ENCODE data around the gene CPA1. TPM values are rescaled to one million over a fixed set of nuclear protein-coding genes. Genes with fewer than 3 reads are reported as not detected.

CPA1 gene
- total RNA-seq, 2 donors from 2014 or later, result not detected

DNA sequence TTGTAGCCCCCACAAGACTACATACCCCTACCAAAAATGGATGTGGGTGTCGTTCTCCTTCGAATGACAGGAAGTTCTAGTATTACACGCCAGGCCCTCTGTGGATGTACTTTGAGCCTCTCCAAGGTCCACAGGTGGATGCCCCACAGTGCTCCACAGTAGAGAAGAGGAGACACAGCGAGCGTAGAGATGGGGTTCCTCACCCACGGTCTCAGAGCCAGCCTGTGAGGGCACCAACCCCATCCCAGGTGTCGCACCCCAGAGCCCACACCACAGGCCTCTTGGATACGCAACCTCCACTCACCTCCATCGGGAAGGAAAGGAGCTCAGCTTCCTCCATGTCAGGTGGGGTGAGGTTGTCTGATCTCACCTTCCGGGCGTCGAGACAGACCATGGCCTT lies 33.4 kb upstream of the CPA1 start:
- H3K36me3 Mint-ChIP-seq (ENCODE audit: insufficient read depth in 2 of 2), result no peaks in the 10 kb centered on the region
- H3K4me1 Mint-ChIP-seq (ENCODE audit: low read depth), result peaks cover 13% of the 10 kb centered on the region
- ATAC-seq (replicated peaks in 1 of 2) (no peak), DNase-seq (no peak)
- no peaks in the 10 kb centered on the region for H3K27me3 Mint-ChIP-seq (ENCODE audit: low read depth)
- H3K4me3 Mint-ChIP-seq, result no peak overlapping the region
- H3K9me3 Mint-ChIP-seq, result no peaks in the 10 kb centered on the region
- H3K27ac Mint-ChIP-seq, result no peak overlapping the region

DNA sequence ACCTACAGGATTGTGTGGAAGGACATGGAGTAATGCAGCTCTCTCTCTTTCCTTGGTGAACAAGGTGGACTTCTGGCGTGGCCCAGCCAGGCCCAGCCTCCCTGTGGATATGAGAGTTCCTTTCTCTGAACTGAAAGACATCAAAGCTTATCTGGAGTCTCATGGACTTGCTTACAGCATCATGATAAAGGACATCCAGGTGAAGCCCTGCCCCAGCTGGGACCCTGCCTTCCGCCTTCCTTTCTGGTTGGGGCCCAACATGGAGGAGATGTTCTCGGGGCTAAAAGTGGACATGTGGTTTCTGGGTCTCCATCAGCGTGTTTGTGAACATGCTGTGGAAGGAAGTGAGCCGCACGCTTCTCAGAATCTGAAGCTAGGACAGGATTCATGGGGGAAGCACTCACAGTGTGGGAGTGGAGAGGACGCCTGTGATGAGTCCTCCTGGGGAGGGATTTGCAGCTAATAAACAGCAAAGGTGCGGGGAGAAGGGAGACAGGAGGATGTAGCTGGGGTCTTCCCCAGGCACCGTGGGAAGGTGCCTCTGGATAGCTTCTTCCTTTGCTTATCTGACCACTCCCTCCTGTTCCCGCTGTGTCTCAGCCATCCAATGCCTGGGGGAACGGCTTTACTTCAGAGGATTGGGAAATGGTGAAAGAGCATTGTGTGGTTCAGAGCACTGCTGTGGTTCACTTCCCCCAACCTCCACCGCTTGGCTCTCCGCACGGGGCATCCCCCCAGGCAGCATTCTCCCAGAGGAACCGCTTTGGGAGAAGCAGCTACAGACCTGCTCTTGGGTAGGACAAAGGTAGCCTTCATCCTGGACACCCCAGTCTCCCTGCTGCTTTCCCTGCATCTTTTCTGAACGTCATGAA lies 30.1 kb upstream of the CPA1 start:
- peaks cover 24% of the 10 kb centered on the region for H3K4me1 Mint-ChIP-seq (ENCODE audit: low read depth)
- H3K27me3 Mint-ChIP-seq (ENCODE audit: low read depth), result peaks cover 8% of the 10 kb centered on the region
- no peak overlapping the region for H3K27ac Mint-ChIP-seq
- H3K4me3 Mint-ChIP-seq, result peak overlapping the region in 1 of 2 donors; percentile 12
- no peaks in the 10 kb centered on the region for H3K9me3 Mint-ChIP-seq
- peak in 1 of 2 donors; percentile 44 for ATAC-seq (replicated peaks in 1 of 2)
- H3K36me3 Mint-ChIP-seq (ENCODE audit: insufficient read depth in 2 of 2), result no peaks in the 10 kb centered on the region
- DNase-seq, result no peak

DNA sequence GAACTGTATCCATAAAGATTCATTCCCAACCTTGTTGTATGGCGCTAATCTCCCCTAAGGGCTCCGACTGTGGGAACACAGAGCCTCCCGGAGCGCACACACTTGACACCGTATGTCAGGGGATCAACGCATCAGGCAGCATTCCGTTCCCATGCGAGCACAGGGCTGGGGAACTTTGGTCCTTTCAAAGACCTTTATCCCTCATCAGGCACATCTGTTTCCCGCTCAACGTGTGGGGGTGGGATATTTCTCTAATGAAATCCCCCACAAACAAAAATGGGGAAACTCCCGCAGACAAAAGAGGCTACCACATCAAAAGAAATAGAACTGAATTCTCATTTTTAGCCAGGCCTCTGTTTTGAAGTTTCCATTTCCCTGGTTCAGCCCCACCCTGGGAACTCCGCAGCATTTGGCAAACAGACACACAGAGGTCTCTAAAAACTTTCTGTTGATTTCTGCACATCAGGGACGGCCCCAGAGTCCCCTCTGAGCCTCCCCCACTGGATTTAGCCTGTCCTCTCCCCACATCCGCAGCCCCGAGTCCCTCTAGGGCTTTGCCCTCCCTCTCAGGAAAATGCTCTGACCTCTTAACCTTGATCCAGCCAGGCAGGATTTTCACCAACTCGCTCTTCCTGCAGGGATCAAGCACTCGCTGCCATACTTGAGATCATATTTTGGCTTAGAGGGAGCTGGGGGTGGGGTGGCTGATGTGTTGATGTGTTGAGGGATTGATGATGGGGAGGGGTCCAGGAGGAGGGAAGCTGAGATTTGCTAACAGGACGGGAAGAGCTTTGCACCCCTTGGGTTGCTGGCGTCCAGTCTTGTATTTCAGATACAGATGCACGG lies 29.1 kb upstream of the CPA1 start:
- H3K36me3 Mint-ChIP-seq (ENCODE audit: insufficient read depth in 2 of 2), result no peaks in the 10 kb centered on the region
- no peak for DNase-seq
- H3K27ac Mint-ChIP-seq, result no peak overlapping the region
- peak; percentile 13 to 35 for ATAC-seq (replicated peaks in 1 of 2)
- H3K27me3 Mint-ChIP-seq (ENCODE audit: low read depth), result peaks cover 8% of the 10 kb centered on the region
- H3K4me3 Mint-ChIP-seq, result peak overlapping the region in 1 of 2 donors; percentile 12
- H3K4me1 Mint-ChIP-seq (ENCODE audit: low read depth), result peaks cover 24% of the 10 kb centered on the region
- H3K9me3 Mint-ChIP-seq, result no peaks in the 10 kb centered on the region

DNA sequence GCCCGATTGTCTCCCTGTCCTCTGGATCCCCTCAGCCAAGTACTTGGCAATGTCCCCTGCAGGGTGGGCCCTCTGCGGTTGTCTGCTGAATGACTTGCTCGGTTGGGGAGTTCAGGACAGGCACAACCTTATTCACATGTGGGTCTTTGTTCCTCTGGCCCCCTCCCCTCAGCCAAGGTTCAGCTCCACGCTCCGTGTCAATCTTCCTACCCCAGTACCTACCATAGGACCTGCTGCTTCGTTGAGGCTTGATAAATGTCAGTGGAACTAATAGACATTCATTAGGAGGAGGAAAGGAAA lies 28.6 kb upstream of the CPA1 start:
- Mint-ChIP-seq H3K27me3 (ENCODE audit: low read depth) (peaks cover 8% of the 10 kb centered on the region), H3K9me3 (no peaks in the 10 kb centered on the region), H3K27ac (no peak overlapping the region), H3K4me1 (ENCODE audit: low read depth) (peaks cover 24% of the 10 kb centered on the region), H3K36me3 (ENCODE audit: insufficient read depth in 2 of 2) (no peaks in the 10 kb centered on the region), H3K4me3 (no peak overlapping the region)
- no peak for DNase-seq
- ATAC-seq (replicated peaks in 1 of 2), result no peak

DNA sequence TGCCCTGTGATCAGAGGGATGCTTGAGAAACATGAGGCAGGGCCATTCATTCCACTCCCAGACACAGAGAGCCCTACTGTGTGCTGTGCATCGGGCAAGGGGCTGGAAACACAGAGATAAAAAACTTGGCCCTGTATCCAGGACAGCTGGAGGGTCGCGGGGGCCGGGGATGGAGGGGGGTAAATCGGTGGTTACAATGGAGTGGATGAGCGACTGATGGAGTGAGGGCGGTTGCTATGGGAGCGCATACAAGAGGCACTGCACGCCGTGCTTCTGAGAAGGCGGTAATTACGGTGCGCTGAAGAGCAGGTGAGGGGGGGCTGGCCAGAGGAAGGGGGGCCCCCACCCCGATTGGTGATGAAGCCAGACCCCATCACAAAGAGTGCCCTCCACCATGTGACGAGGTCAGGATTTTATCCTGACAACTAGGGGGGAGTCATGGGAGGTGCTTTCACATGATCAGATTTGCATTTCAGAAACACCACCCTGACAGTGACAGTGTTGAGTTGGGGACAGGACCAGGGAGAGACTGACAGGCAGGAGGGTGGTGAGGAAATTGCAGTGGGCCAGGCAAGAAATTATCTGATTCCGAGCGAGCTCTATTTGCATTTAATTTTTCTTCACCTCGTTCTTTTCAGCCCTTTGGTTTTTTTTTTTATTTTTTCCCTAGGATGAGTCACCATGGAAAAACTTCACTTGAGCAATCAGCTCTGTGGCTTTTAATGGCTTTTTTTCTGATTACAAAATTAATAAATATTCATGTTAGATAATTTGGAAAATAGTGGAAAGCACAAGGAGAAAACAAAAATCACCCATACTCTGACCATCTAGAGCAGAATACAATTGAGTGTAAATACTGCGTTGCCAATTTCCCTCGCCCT lies 27.9 kb upstream of the CPA1 start:
- Mint-ChIP-seq H3K4me3 (no peak overlapping the region), H3K36me3 (ENCODE audit: insufficient read depth in 2 of 2) (no peaks in the 10 kb centered on the region), H3K27me3 (ENCODE audit: low read depth) (peaks cover 8% of the 10 kb centered on the region)

DNA sequence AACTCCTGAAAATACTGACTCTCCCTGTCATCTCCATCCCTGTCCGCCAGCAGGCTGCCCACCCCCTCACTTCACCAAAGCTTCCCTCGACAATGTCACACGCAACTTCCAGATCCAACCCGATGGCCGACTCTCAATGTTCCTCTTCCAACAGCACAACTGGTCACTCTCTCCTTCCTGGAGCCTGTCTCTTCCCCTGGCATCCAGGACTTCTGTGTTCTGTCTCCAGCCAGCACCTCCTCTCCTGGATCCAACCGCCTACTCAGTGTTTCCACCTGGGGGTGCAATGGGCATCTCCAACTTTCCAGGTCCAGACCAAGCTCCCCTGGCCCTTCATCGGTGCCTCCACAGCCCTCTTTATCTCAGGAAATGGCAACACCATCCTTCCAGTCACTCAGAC lies 27.1 kb upstream of the CPA1 start:
- H3K27ac Mint-ChIP-seq, result no peak overlapping the region
- no peak for ATAC-seq (replicated peaks in 1 of 2)

More for the DNA sequence above, 27.9 kb upstream of the CPA1 start:
- Mint-ChIP-seq H3K9me3 (no peaks in the 10 kb centered on the region), H3K4me1 (ENCODE audit: low read depth) (peaks cover 24% of the 10 kb centered on the region), H3K27ac (no peak overlapping the region)
- ATAC-seq (replicated peaks in 1 of 2) (no peak), DNase-seq (no peak)

DNA sequence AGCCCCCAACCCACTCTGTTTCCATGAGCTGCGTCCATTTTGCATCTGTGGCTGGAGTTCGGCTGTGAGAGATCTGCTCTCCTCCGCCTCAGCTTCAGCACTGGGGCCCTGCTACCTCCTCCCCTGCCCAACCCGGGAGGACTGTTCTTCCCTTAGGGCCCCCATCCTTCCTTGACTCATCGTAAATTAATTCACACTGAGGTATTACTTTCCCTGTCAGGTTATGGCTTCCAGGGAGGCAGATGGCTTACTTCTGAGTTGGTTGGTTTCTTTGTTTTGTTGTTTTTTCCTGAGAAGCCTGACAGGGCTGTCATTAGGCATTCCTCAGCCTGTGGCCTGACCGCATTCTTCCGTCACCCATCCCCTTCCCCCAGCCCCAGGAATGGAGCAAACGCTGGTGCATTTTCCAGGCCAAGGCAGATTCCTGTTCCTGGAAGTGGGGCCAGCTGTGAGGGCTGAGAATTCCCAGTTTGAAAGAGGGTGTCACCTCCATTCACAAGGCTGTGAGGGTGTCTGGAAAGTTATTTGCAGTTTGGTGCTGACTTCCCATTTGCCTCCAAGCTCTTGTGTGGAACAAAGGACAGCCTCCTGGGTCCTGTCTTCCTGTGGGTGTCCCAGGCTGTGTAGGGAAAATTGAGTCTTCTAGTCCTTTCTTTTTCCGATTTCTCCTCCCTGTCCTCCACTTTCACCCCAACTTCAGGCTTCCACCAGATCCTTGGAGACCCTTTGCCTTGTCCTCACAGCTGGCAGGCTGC lies 24.0 kb upstream of the CPA1 start:
- H3K27me3 Mint-ChIP-seq (ENCODE audit: low read depth), result peaks cover 8% of the 10 kb centered on the region
- peaks cover 6 to 11% of the 10 kb centered on the region in 2 donors for H3K36me3 Mint-ChIP-seq (ENCODE audit: insufficient read depth in 2 of 2)
- no peak overlapping the region for H3K4me3 Mint-ChIP-seq
- peaks cover 9 to 10% of the 10 kb centered on the region in 2 donors for H3K9me3 Mint-ChIP-seq
- peaks cover 17% of the 10 kb centered on the region for H3K4me1 Mint-ChIP-seq (ENCODE audit: low read depth)
- ATAC-seq (replicated peaks in 1 of 2), result no peak
- no peak overlapping the region for H3K27ac Mint-ChIP-seq
- no peak for DNase-seq

More for the DNA sequence above, 27.1 kb upstream of the CPA1 start:
- peaks cover 24% of the 10 kb centered on the region for H3K4me1 Mint-ChIP-seq (ENCODE audit: low read depth)
- no peak for DNase-seq
- peaks cover 0 to under 1% of the 10 kb centered on the region in 2 donors for H3K36me3 Mint-ChIP-seq (ENCODE audit: insufficient read depth in 2 of 2)
- H3K4me3 Mint-ChIP-seq, result no peak overlapping the region
- H3K27me3 Mint-ChIP-seq (ENCODE audit: low read depth), result peaks cover 8% of the 10 kb centered on the region
- no peaks in the 10 kb centered on the region for H3K9me3 Mint-ChIP-seq

DNA sequence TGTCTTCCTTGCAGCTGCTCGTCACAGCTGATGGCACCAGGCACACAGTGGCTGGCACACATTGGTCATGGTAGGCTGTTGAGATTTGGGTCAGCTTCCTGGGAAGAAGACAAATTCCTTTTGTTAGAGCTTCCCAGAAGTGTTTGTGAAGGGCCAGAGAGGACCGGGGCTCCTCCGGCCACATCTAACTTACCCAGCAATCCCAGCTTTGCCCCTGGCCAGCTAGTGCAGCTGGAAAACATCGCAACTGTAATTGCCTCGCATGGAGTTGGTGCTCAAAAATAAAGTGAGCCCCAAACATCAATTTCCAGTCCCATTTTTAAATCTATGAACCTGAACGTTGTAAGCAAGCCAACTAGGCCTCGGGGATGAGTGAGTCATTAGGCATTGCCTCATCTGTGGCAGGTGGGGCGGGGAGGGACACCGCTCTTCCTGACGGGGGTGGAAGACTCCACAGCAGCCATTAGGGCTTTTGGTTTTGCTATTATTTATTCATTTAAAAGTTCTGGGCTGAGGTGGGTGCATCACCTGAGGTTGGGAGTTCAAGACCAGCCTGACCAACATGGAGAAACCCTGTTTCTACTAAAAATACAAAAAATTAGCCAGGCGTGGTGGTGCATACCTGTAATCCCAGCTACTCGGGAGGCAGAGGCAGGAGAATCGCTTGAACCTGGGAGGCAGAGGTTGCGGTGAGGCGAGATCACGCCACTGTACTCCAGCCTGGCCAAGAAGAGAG lies 23.2 kb upstream of the CPA1 start:
- peaks cover 8% of the 10 kb centered on the region for H3K27me3 Mint-ChIP-seq (ENCODE audit: low read depth)

DNA sequence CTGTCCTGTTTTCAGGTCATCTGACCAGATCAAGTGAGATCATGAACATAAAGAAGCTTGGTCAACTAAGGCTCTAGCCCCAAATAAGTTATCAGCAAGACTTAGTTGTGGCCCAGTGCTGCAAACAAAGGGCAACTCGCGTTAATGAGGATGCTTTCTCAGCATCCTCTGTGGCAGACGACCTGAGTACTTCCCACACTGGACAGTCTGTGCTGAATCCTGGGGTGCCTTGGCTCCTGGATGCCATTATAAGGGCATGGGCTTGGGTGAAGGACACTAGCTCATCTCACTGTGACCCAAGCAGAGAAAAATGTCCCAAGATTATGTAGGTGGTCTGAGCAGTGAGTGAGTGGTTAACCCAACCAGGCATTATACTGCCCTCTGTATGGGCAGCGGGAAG lies 21.8 kb upstream of the CPA1 start:
- ATAC-seq (replicated peaks in 1 of 2) (no peak), DNase-seq (no peak)
- Mint-ChIP-seq H3K27ac (no peak overlapping the region), H3K4me3 (no peak overlapping the region), H3K4me1 (ENCODE audit: low read depth) (peaks cover 5% of the 10 kb centered on the region), H3K36me3 (ENCODE audit: insufficient read depth in 2 of 2) (peaks cover 6 to 11% of the 10 kb centered on the region in 2 donors), H3K27me3 (ENCODE audit: low read depth) (peaks cover 2% of the 10 kb centered on the region), H3K9me3 (peaks cover 9 to 10% of the 10 kb centered on the region in 2 donors)

More for the DNA sequence above, 23.2 kb upstream of the CPA1 start:
- Mint-ChIP-seq H3K4me1 (ENCODE audit: low read depth) (peaks cover 9% of the 10 kb centered on the region), H3K9me3 (peaks cover 9 to 10% of the 10 kb centered on the region in 2 donors), H3K36me3 (ENCODE audit: insufficient read depth in 2 of 2) (peaks cover 6 to 11% of the 10 kb centered on the region in 2 donors), H3K4me3 (no peak overlapping the region), H3K27ac (no peak overlapping the region)
- DNase-seq (no peak), ATAC-seq (replicated peaks in 1 of 2) (no peak)

DNA sequence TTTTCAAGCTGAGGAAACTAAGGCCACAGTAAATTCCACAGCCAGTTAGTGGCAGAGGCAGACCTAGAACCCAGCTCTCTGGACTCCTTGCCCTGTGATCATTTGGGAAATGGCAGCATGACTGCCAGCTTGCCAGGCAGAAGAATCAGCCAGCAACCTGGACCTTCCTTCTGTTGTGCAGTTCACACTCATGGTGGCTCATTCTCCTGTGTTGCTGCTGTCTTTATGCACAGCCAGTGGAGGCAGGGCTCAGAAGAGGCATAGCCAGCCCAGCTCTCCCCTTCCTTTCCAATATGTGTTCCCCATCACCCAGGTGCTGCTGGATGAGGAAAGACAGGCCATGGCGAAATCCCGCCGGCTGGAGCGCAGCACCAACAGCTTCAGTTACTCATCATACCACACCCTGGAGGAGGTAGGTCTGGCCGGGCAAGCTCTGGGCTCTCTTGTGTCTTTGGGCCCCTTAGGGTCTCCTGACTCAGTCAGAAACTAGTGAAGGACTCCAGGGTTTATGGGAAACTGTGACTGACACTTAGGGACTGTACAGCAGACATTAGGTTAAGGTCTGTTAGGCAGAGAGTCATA lies 20.9 kb upstream of the CPA1 start:
- no peak for DNase-seq
- Mint-ChIP-seq H3K4me3 (no peak overlapping the region), H3K36me3 (ENCODE audit: insufficient read depth in 2 of 2) (peaks cover 6 to 11% of the 10 kb centered on the region in 2 donors), H3K9me3 (peaks cover 9 to 10% of the 10 kb centered on the region in 2 donors), H3K4me1 (ENCODE audit: low read depth) (peaks cover 12% of the 10 kb centered on the region), H3K27ac (no peak overlapping the region), H3K27me3 (ENCODE audit: low read depth) (no peaks in the 10 kb centered on the region)
- ATAC-seq (replicated peaks in 1 of 2), result no peak

DNA sequence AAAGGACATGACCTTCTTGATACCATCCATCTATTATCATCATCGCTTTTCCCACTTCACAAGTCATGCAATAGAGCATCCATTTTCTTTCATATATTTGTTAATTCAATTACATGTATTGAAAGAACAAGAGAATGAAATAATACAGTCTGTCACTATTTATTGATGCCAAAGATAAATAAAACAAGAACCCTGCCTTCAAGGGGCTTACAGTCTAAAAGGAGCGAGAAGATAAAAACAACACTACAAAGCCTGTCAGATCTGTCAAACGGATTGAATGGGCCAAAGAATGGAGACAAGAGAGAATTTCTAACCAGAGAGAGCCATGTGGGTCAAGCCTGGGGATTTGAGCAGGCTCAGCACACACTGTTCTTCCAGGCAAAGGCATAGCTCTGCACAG lies 19.8 kb upstream of the CPA1 start:
- Mint-ChIP-seq H3K27me3 (ENCODE audit: low read depth) (no peaks in the 10 kb centered on the region), H3K4me1 (ENCODE audit: low read depth) (peaks cover 20% of the 10 kb centered on the region), H3K27ac (no peak overlapping the region), H3K9me3 (peaks cover 9 to 10% of the 10 kb centered on the region in 2 donors), H3K4me3 (no peak overlapping the region), H3K36me3 (ENCODE audit: insufficient read depth in 2 of 2) (peaks cover 6 to 11% of the 10 kb centered on the region in 2 donors)
- DNase-seq, result no peak
- no peak for ATAC-seq (replicated peaks in 1 of 2)

Data from activated T-cell treated with anti-CD3 and anti-CD28 coated beads, Interleukin-2, amount 50 U/mL, for 72 hours (primary cell).